ENCODE results near the gene SLC38A3.
"Not testable (repeated sequence)": the region's sequence is repeated elsewhere in the genome, so short reads cannot be mapped to it uniquely, and the experiment has no call there.

The SLC38A3 gene

DNA sequence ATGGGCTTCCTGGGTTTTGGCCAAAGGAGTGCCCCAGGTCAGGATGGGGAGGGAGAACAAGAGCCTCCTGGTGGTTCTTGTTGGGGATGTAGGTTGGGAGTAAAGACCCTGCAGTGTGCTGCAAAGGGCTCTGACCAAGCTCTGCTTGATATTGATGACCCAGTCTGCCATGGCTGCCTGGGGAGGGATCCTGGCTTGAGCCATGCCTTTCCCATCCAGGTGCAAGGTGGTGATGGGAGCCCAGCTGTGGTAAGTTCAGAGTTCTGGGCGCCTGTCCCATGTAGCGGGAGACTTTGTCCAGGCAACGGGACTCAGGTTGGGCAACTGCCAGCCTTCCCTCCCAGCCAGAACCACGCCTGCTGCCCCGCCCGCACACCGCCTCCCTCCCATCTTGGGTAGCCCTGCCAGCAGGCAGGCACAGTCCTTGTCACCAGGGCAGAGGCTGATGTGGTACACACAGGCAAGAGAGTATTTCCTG is 33.5 kb downstream of the SLC38A3 start:
- H3K27ac ChIP-seq (ENCODE audit: insufficient read depth, low read length, poor library complexity, severe bottlenecking) = peak overlapping the region; percentile 80
- DNase-seq = no peak

DNA sequence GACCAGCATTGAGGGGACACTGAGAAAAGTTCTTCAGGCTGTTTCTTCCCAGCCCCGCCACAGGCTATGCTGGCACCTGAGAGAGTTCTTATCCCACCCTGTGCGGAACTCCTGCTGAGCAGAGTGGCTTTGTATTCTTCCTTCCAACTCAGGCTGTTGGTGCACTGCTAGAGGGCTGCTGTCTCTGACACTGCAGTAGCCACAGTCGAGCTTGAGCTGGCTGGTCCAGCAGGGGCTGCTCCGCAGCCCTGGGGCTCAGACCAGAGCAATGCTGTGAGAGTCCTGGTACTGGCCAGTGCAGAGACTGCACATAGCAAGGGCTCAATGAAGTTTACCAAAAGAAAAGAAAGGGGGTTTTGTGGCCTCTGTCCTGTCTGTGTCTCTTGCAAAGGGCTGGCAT is 34.6 kb downstream of the SLC38A3 start:
- H3K27me3 ChIP-seq (replicated peaks; ENCODE audit: control insufficient read depth, insufficient read depth, low read length, poor library complexity, severe bottlenecking) = no peaks in the 10 kb centered on the region
- H3K36me3 ChIP-seq (ENCODE audit: control insufficient read depth, insufficient read depth, low read length) = peaks cover 4% of the 10 kb centered on the region
- H3K9me3 ChIP-seq (ENCODE audit: control insufficient read depth, low read length) = no peaks in the 10 kb centered on the region
- DNase-seq = no peak
- H3K4me3 ChIP-seq (ENCODE audit: insufficient read depth, low read depth, low read length, poor library complexity, severe bottlenecking) = no peak overlapping the region
- H3K4me1 ChIP-seq (ENCODE audit: control insufficient read depth, insufficient read depth, low read length, poor library complexity, severe bottlenecking) = peaks cover 65% of the 10 kb centered on the region
- H3K27ac ChIP-seq (ENCODE audit: insufficient read depth, low read length, poor library complexity, severe bottlenecking) = peak overlapping the region; percentile 80

More for the DNA sequence above, 33.5 kb downstream of the SLC38A3 start:
- Histone ChIP-seq H3K36me3 (ENCODE audit: control insufficient read depth, insufficient read depth, low read length) (peaks cover 4% of the 10 kb centered on the region), H3K4me1 (ENCODE audit: control insufficient read depth, insufficient read depth, low read length, poor library complexity, severe bottlenecking) (peaks cover 54% of the 10 kb centered on the region), H3K9me3 (ENCODE audit: control insufficient read depth, low read length) (no peaks in the 10 kb centered on the region), H3K4me3 (ENCODE audit: insufficient read depth, low read depth, low read length, poor library complexity, severe bottlenecking) (peak overlapping the region; percentile 98), H3K27me3 (replicated peaks; ENCODE audit: control insufficient read depth, insufficient read depth, low read length, poor library complexity, severe bottlenecking) (no peaks in the 10 kb centered on the region)

- H3K4me3 ChIP-seq (ENCODE audit: insufficient read depth, low read depth, low read length, poor library complexity, severe bottlenecking) = no peak overlapping the region
- peaks cover 80% of the 10 kb centered on the region for H3K4me1 ChIP-seq (ENCODE audit: control insufficient read depth, insufficient read depth, low read length, poor library complexity, severe bottlenecking)
- peaks cover 4% of the 10 kb centered on the region for H3K36me3 ChIP-seq (ENCODE audit: control insufficient read depth, insufficient read depth, low read length)
- no peaks in the 10 kb centered on the region for H3K27me3 ChIP-seq (replicated peaks; ENCODE audit: control insufficient read depth, insufficient read depth, low read length, poor library complexity, severe bottlenecking)
- DNase-seq = no peak
- no peaks in the 10 kb centered on the region for H3K9me3 ChIP-seq (ENCODE audit: control insufficient read depth, low read length)
- H3K27ac ChIP-seq (ENCODE audit: insufficient read depth, low read length, poor library complexity, severe bottlenecking) = peak overlapping the region; percentile 86
These were observed 36.1 kb downstream of the SLC38A3 start for GRCh38 chr3:50241163-50241562.

DNA sequence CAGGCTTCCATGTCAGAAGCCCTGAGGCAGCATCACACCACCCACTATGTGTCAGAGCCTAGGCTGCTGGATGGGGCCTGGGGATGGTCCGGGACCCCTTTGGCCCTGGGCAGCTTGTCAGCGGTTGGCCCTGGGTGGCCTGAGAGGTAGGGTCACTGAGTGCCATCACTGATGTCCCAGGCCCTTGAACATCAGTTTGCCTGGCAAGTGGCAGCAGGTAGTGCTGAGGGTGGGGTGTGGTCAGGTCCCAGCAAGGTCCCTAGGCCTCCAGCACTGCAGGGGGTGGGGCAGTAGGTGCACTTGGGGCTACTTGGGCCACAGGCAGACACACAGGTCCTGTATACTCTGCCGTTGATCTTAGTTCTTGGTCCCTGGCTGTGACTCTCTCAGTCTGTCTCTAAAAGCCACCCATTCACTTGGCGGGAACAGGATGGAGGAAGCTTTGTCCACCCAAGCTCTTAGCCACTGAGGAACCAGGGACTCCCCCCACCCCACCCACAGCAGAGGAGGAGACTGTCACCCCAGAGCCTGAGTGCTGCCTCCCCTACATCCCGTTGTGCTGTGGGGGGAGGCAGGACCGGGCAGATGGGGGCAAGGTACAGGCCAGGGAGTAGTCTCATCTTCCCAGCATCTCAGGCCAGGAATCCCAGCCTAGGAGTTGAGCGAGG is 36.8 kb downstream of the SLC38A3 start:
- Histone ChIP-seq H3K4me1 (ENCODE audit: control insufficient read depth, insufficient read depth, low read length, poor library complexity, severe bottlenecking) (peaks cover 87% of the 10 kb centered on the region), H3K4me3 (ENCODE audit: insufficient read depth, low read depth, low read length, poor library complexity, severe bottlenecking) (peak overlapping the region; percentile 5)

DNA sequence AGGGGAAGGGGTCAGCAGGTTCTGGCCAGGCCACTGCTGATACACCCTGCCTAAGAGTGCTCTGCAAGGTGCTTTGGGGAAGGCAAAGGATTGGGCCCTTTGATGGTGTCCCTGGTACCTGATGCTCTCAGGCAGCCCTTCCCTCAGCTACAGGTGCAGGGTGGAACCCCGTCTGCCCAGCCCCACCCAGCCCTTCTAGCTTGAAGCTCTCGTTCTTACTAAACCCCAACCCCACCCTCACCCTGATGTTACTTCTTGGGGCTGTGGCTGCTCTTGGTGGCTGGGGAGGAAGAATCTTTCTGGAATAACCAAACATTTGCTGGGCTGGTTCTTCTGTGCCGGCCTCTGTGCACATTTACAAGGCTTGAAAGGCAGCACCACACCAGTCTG is 37.3 kb downstream of the SLC38A3 start:
- peak overlapping the region; percentile 86 for H3K27ac ChIP-seq (ENCODE audit: insufficient read depth, low read length, poor library complexity, severe bottlenecking)
- H3K9me3 ChIP-seq (ENCODE audit: control insufficient read depth, low read length) = no peaks in the 10 kb centered on the region
- H3K4me3 ChIP-seq (ENCODE audit: insufficient read depth, low read depth, low read length, poor library complexity, severe bottlenecking) = peak overlapping the region; percentile 5
- DNase-seq = no peak
- H3K27me3 ChIP-seq (replicated peaks; ENCODE audit: control insufficient read depth, insufficient read depth, low read length, poor library complexity, severe bottlenecking) = no peaks in the 10 kb centered on the region
- peaks cover 92% of the 10 kb centered on the region for H3K4me1 ChIP-seq (ENCODE audit: control insufficient read depth, insufficient read depth, low read length, poor library complexity, severe bottlenecking)
- peaks cover 5% of the 10 kb centered on the region for H3K36me3 ChIP-seq (ENCODE audit: control insufficient read depth, insufficient read depth, low read length)

More for the DNA sequence above, 36.8 kb downstream of the SLC38A3 start:
- DNase-seq = no peak
- Histone ChIP-seq H3K36me3 (ENCODE audit: control insufficient read depth, insufficient read depth, low read length) (peaks cover 4% of the 10 kb centered on the region), H3K9me3 (ENCODE audit: control insufficient read depth, low read length) (no peaks in the 10 kb centered on the region), H3K27me3 (replicated peaks; ENCODE audit: control insufficient read depth, insufficient read depth, low read length, poor library complexity, severe bottlenecking) (no peaks in the 10 kb centered on the region), H3K27ac (ENCODE audit: insufficient read depth, low read length, poor library complexity, severe bottlenecking) (peak overlapping the region; percentile 86)

DNA sequence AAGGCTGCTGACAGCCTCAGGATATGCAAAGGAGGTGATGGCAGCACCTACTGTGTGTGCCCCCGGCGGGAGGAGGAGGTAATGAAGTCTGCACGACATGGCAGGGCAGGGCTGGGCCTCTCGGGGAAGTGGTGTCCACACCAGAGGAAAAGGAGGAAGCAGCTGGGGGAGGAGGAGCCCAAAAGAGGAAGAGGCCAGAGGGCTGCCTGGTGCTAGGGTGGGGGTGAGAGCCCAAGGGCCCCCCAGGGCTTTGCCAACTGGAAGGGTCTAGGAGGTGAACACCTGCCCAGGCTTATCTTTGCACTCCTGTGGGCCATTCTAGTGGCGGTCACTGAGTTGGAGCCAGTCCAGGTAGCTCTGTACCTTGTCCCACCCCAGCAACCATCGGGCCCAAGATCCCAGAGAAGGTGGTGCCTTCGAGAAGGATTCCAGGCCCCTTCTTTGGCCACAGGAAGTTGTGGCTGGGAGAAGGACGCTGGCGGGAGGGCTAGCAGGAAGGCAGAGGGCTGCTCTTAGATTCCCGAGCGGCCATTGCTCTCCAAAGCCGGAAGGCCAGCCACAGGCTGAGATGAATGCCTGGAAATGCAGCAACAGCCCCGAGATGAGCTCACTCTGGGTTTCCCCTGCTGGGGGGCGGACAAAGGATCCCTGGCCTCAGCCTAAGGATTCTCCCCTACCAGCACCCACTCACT is 37.9 kb downstream of the SLC38A3 start:
- H3K36me3 ChIP-seq (ENCODE audit: control insufficient read depth, insufficient read depth, low read length) = peaks cover 9% of the 10 kb centered on the region
- peak overlapping the region; percentile 86 for H3K27ac ChIP-seq (ENCODE audit: insufficient read depth, low read length, poor library complexity, severe bottlenecking)
- no peaks in the 10 kb centered on the region for H3K9me3 ChIP-seq (ENCODE audit: control insufficient read depth, low read length)
- peaks cover 93% of the 10 kb centered on the region for H3K4me1 ChIP-seq (ENCODE audit: control insufficient read depth, insufficient read depth, low read length, poor library complexity, severe bottlenecking)
- DNase-seq = peak in 2 of 3 donors; percentile 38 to 49
- H3K4me3 ChIP-seq (ENCODE audit: insufficient read depth, low read depth, low read length, poor library complexity, severe bottlenecking) = peak overlapping the region; percentile 5
- no peaks in the 10 kb centered on the region for H3K27me3 ChIP-seq (replicated peaks; ENCODE audit: control insufficient read depth, insufficient read depth, low read length, poor library complexity, severe bottlenecking)

GRCh38 chr3:50243543-50243895 is 38.4 kb downstream of the SLC38A3 start:
- peaks cover 93% of the 10 kb centered on the region for H3K4me1 ChIP-seq (ENCODE audit: control insufficient read depth, insufficient read depth, low read length, poor library complexity, severe bottlenecking)
- H3K9me3 ChIP-seq (ENCODE audit: control insufficient read depth, low read length) = no peaks in the 10 kb centered on the region
- H3K4me3 ChIP-seq (ENCODE audit: insufficient read depth, low read depth, low read length, poor library complexity, severe bottlenecking) = no peak overlapping the region
- H3K36me3 ChIP-seq (ENCODE audit: control insufficient read depth, insufficient read depth, low read length) = peaks cover 10% of the 10 kb centered on the region
- H3K27ac ChIP-seq (ENCODE audit: insufficient read depth, low read length, poor library complexity, severe bottlenecking) = peak overlapping the region; percentile 86
- no peaks in the 10 kb centered on the region for H3K27me3 ChIP-seq (replicated peaks; ENCODE audit: control insufficient read depth, insufficient read depth, low read length, poor library complexity, severe bottlenecking)
- no peak for DNase-seq

GRCh38 chr3:50244813-50245212 is 39.7 kb downstream of the SLC38A3 start:
- H3K36me3 ChIP-seq (ENCODE audit: control insufficient read depth, insufficient read depth, low read length) = peaks cover 18% of the 10 kb centered on the region
- H3K27me3 ChIP-seq (replicated peaks; ENCODE audit: control insufficient read depth, insufficient read depth, low read length, poor library complexity, severe bottlenecking); DNase-seq; H3K9me3 ChIP-seq (ENCODE audit: control insufficient read depth, low read length); H3K4me3 ChIP-seq (ENCODE audit: insufficient read depth, low read depth, low read length, poor library complexity, severe bottlenecking): not testable (repeated sequence)
- H3K4me1 ChIP-seq (ENCODE audit: control insufficient read depth, insufficient read depth, low read length, poor library complexity, severe bottlenecking) = peaks cover 82% of the 10 kb centered on the region
- peak overlapping the region; percentile 84 for H3K27ac ChIP-seq (ENCODE audit: insufficient read depth, low read length, poor library complexity, severe bottlenecking)

- H3K36me3 ChIP-seq (ENCODE audit: control insufficient read depth, insufficient read depth, low read length) = peaks cover 18% of the 10 kb centered on the region
- peak overlapping the region; percentile 33 for H3K4me3 ChIP-seq (ENCODE audit: insufficient read depth, low read depth, low read length, poor library complexity, severe bottlenecking)
- no peaks in the 10 kb centered on the region for H3K27me3 ChIP-seq (replicated peaks; ENCODE audit: control insufficient read depth, insufficient read depth, low read length, poor library complexity, severe bottlenecking)
- peak overlapping the region; percentile 84 for H3K27ac ChIP-seq (ENCODE audit: insufficient read depth, low read length, poor library complexity, severe bottlenecking)
- peaks cover 77% of the 10 kb centered on the region for H3K4me1 ChIP-seq (ENCODE audit: control insufficient read depth, insufficient read depth, low read length, poor library complexity, severe bottlenecking)
- DNase-seq = no peak
- H3K9me3 ChIP-seq (ENCODE audit: control insufficient read depth, low read length) = no peaks in the 10 kb centered on the region
These were observed 40.2 kb downstream of the SLC38A3 start for GRCh38 chr3:50245251-50245745.
